Measurements from ENCODE around the gene TMA7.

DNA sequence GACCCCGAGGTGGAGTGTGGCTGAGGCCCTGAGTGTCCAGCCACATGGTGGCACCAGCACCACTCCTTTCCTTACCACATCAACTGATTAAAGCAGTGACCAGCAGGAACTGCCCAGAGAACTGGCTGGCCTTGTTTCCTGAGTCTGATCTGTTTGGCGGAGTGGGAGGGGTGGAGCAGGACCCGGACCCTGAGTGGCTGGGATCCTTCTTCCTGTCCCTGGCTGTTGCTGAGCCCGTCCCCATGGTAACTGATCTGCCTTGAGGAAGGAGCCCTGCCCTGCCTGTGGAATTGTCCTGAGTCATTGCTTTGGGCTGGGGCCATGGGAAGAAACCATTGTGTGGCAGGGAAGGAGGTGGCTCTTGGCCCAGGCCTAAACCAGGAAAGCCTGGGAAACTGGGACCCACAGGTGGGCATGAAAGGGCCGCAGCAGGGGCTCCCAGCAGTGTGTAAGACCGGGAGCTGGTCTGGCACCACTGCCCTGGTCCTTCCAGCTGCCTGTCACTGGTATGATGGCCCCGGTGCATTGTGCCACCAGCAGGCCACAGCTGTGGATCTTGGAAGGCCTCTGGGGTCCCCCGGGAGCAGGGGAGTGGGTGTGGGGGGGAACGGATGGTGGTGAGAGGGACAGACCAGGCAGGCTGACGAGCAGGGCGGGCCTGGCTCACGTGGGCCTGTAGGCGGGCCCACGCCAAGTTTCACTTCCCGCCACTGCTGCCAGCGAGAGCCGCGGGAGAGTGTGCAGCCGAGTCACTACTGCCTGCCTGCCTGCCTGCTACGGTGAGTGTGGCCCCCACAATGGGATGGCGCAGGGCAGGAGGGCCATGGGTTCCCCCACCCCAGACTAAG lies 25.7 kb downstream of the TMA7 start:
- TF ChIP-seq, protein P1, sequence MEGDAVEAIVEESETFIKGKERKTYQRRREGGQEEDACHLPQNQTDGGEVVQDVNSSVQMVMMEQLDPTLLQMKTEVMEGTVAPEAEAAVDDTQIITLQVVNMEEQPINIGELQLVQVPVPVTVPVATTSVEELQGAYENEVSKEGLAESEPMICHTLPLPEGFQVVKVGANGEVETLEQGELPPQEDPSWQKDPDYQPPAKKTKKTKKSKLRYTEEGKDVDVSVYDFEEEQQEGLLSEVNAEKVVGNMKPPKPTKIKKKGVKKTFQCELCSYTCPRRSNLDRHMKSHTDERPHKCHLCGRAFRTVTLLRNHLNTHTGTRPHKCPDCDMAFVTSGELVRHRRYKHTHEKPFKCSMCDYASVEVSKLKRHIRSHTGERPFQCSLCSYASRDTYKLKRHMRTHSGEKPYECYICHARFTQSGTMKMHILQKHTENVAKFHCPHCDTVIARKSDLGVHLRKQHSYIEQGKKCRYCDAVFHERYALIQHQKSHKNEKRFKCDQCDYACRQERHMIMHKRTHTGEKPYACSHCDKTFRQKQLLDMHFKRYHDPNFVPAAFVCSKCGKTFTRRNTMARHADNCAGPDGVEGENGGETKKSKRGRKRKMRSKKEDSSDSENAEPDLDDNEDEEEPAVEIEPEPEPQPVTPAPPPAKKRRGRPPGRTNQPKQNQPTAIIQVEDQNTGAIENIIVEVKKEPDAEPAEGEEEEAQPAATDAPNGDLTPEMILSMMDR (IDR thresholded peaks at IDR 0.05), result peak; percentile 78 to 95 (median 82)
- peak; percentile 84 to 85 for TF ChIP-seq POLR2A (IDR thresholded peaks at IDR 0.05)

All from uterus (tissue), 2 donors.